IMR-90 (cell line): ENCODE results near the gene PPL.

Source experiments
- MAFK ChIP-seq: IDR thresholded peaks from 2 replicates; pipeline ENCODE4 v1.6.1; 2012; ENCODE audit warnings: low read depth, low read length, improper control_type of control experiment
- MAZ ChIP-seq: IDR thresholded peaks from 2 replicates; pipeline ENCODE4 v1.6.1; 2012; ENCODE audit warnings: low read depth, mild to moderate bottlenecking, low read length, improper control_type of control experiment, moderate library complexity, borderline replicate concordance
- POLR2A ChIP-seq: IDR thresholded peaks from 2 replicates; pipeline ENCODE4 v1.6.1; 2012; ENCODE audit warnings: mild to moderate bottlenecking, low read depth, low read length
- RFX5 ChIP-seq: IDR thresholded peaks from 2 replicates; pipeline ENCODE4 v1.8.0; 2012; ENCODE audit warnings: low read depth, mild to moderate bottlenecking, low read length, moderate library complexity
- TF ChIP-seq, protein P1 (sequence below): conservative IDR thresholded peaks from 2 replicates; pipeline ENCODE4 v1.5.1; 2012; ENCODE audit warnings: mild to moderate bottlenecking, low read depth, low read length, improper control_type of control experiment

DNA sequence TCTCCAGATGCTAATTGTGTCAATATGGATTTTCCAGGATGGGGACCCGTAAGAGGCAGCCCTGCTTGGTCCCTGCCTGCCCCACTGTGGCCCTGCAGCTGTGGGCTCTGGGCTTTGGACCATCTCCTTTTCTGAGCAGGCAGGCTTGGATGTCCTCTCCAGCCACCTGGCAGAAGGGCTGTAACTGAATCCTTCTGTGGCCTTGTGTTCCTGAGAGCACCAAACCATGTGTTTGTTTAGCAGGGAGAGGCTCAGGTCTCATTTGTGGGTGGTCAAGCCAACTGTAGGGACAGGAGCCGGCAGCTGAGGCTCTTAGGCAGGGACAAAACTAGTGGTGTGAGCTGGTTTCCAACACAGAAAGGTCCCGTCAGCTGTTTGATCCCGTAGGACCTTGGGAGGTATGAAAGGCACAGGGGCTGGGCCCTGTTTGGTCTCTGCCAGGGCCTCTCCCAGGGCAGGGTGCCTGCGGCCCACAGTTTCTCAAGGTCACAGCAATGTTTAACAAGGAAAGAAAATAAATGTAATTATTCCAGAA is 39.7 kb upstream of the PPL start:
- TF ChIP-seq, protein P1, sequence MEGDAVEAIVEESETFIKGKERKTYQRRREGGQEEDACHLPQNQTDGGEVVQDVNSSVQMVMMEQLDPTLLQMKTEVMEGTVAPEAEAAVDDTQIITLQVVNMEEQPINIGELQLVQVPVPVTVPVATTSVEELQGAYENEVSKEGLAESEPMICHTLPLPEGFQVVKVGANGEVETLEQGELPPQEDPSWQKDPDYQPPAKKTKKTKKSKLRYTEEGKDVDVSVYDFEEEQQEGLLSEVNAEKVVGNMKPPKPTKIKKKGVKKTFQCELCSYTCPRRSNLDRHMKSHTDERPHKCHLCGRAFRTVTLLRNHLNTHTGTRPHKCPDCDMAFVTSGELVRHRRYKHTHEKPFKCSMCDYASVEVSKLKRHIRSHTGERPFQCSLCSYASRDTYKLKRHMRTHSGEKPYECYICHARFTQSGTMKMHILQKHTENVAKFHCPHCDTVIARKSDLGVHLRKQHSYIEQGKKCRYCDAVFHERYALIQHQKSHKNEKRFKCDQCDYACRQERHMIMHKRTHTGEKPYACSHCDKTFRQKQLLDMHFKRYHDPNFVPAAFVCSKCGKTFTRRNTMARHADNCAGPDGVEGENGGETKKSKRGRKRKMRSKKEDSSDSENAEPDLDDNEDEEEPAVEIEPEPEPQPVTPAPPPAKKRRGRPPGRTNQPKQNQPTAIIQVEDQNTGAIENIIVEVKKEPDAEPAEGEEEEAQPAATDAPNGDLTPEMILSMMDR = no peak
- TF ChIP-seq POLR2A (no peak), MAZ (no peak), RFX5 (no peak), MAFK (no peak)
